Measurements from ENCODE around the gene AP3S2.
"Not testable (repeated sequence)": the region's sequence is repeated elsewhere in the genome, so short reads cannot be mapped to it uniquely, and the experiment has no call there.

AP3S2 gene

DNA sequence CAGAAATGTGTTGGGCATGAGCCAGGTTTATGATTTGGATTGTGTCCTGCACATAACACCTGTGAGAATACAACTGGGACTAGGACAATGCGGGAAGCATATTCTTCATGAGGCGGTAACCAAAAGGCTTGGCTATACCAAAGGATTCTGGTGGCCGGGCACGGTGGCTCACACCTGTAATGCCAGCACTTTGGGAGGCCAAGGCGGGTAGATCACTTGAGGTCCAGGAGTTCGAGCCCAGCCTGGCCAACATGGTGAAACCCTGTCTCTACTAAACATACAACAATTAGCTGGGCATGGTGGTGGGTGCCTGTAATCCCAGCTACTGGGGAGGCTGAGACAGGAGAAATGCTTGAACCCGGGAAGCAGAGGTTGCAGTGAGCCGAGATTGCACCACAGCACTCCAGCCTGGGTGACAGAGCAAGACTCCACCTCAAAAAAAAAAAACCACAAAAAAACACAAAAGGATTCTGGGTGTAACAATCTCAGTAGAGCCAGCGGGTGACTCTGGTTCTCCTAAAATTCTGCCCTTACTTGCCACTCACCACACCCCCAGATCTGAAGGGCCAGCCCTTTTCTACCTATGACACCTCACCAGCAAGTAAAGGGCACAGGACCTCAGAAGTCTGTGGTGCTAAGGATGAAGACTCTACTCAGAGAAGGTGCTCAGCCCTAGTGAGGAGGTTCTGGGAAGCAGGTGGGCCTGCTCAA, 59.2 kb downstream of the AP3S2 start:
- not testable (repeated sequence) for DNase-seq (ENCODE audit: low spot score)

DNA sequence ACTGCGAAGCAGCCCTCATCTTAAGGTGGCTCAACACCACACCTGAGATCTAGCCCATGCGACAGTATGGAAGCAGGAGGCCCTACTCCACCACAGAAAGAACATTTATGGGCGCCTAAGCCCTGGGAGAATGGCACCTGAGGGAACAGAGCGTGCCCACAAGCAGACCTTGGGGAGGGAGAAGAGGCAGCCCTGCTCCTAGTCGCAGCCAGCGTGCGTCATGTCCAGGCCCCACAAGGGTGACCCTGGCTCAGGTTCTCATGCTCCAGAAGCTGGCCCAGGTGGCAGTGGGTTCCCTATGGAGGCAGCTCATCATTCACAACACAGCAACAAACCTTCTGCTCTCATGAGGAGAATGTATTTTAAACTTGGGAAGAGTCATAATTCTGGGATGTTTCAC, 59.8 kb downstream of the AP3S2 start:
- DNase-seq (ENCODE audit: low spot score), result no peak

DNA sequence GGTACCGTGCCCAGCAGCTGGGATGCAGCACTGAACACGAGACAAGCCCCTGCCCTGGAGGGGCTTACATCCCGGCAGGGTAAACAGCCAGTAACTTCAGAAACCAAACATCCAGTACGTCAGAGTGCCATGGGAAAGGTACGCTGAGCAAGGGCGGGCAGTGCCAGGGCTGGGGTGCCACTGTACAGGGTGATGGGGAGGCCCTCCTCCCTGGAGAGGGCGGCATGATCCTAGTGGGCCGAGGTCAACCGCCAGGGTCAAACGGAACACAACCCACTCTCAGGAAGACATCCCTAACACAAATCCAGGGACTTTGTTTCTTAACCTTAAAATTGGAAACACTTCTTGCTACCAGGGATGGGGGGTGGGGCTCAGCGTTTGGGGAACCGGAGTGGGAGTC, 63.2 kb downstream of the AP3S2 start:
- no peak for DNase-seq (ENCODE audit: low spot score)

DNA sequence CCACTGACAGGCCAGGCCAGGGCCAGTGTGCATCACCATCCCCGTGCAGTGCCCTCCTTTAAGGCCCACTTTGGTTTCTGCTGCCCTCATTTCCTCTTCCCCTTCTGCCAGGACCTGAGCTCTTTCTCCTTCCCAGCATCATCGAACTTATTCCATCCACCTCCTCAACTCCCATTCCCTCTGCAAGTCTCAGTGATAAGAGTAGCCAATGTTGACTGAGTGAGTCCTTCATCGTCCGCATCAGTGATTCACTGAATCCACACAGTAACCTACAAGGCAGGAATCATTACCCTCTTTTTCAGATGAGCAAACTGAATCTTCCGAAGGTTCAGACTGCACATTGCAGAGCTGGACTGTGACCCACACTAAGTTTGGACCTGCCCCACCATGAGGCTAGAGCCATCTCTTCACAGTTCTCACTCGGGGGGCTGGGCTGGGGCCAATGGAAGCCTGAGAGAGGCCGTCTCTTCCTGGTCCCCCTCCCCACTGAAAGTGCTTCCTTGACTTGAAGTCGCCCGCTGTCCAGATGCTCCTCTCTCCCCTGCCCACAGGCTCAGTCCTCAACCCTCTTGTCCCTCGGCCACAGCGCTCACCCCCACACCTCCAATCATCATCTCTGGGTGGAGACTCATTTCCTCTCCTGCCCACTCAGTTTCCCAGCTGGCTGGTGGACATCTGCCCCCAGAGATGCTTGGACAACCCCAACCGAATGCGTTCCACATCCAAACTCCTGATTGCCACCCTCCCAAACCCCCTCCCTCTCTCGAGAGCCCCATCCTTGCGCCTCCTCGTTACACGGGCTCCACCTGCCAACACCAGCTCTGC, 64.0 kb downstream of the AP3S2 start:
- no peak for DNase-seq (ENCODE audit: low spot score)

DNA sequence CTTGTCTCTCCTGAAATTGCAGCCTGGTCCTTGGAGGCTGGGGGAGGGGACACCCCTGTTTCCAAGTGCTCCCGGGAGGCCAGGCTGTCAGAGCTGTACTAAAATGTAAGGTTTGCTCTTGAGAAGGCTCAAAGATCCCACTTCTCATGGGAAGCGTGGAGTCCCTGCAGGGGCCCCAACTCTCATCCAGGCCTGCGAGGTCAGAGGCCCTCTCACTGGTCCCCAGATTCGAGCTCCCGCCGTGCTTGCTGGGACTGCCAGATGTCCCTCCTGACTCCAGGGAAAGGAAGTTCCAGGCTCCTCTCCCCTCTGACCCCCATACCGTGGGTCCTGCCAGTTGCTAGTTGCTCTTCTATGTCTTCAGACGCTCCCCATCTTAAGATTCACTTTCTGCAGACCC, 64.6 kb downstream of the AP3S2 start:
- DNase-seq (ENCODE audit: low spot score), result no peak

DNA sequence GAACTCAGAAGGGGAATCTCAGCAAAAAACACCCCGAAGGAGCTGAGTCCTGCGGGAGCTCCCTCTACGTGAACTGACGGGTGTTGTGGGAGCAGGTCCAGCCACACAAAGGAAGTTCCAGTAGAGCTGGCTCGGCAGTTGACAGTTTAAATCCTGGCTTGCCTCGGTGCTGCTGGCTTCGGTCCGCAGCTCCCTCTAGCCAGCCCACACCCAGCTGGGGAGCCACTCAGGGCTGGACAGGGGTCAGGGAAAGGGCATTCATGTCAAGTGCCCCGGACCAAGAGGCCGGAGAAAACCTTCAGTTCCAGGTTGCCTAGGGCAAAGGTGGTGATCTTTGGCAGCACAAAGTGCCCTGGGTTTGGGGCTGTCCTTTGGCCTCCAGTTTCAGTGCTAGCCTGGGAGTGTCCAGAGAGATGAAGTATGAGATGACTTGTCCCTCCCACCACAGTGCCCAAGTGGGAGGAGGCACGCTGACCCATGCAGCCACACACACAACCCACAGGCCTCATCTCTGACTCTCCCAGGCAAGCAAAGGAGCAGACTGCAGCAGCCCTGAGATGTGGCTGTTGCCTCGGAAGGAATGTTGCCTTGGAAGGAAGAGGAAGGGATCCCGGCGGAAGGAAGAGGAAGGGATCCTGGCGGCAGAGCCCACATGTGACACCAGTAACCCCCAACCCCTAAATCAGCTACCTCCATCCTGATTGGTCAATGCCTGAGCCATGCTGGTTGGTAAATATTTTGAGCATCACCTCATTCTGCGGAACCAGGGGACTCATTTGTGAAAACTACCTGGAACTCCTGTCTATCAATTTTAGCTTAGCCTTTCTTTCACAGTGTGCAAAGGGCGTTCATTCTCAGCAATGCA, 65.3 kb downstream of the AP3S2 start:
- DNase-seq (ENCODE audit: low spot score), result no peak

DNA sequence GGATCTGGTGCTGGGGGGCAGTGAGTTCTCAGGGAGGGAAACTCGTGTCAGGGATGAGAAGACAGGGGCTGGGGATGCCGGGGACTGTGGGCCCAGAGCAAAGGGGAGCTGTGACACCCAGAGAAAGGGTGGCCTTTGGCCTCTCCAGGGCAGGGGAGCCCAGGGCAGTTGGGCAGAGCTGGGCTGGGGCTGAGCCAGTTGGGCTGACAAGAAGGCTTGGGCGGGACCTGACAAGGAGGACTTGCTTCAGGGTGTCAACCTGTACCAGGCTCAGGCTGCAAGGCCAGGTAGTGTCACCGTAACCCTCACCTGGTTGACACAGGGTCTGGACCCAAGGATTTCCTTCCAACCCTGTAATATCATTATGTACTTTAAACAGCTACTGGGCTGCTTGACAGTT, 66.0 kb downstream of the AP3S2 start:
- DNase-seq (ENCODE audit: low spot score), result no peak

DNA sequence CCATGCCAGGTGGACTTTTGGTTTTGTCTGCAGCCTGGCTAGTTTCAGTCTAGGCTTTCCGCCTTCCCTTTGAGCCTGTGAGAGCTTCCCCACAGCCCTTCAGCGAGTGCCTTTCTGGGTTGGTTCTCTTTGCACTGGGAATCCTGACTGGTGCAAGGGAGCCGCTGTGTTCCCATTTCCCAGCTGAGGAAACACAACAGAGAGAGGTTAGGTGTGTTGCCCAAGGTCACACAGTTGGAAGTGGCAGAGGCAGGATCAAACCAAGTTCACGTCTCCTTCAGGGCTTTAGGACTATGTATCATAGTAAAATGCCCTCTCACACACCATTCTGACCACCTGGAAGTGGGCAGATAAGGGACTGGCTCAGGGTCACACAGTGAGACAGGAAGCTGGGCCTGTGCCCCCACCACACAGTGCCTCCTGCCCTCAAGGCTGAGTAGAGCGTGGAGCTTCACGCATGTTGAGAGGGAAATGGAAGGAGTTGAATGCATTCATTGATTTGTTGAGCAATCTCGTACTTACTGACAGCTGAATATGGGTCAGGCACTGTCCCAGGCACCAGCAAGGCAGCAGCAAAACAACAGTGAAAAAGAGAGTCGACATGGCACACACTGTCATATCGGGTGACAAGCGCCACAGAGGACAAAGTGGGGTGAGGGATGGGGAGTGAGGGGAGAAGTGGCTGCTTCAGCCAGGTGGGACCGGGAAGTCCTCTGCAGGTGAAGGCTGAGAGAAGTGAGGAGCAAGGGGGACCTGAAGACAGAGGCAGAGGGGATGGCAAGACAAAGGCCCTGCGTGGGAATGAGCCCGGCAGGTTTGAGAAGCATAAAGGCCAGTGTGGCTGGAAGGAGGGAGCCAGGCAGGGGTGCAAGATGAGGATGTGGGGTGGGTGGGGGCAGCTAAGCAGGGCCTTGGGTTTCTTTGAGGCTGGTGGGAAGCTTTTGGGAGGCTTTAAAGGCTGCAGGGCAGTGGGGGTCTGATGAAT, 66.8 kb downstream of the AP3S2 start:
- no peak for DNase-seq (ENCODE audit: low spot score)

DNA sequence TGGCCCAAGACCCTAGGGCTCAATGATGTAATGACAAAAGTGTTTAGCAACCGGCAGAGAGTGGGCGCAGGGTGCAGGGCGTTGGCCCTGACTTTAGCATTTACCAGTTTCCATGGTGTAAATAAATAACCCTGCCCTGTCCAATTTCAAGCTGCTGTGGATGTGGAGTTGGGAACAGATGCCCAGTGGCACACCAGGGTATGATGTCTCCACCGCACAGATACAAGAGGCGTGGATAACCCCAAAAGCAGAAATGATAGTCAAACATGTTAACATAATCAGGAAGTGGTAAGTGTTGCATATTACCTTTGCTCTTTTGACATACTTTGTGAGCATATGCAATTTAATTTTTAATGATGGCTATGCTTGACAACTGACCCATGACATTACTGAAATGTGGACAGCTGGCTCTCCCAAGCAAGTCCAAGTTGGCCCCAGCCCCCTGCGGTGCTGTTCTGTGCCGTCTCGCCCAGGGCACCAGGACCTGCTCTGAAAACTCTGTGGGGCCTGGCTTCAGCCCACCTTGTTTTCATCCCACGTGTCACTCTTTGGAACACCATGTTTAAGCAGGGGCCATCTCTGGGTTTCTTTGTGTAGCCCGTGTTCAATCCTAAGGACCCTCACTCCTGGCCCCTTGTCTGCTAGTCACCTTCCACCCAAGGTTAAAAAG, 68.4 kb downstream of the AP3S2 start:
- DNase-seq (ENCODE audit: low spot score), result no peak

DNA sequence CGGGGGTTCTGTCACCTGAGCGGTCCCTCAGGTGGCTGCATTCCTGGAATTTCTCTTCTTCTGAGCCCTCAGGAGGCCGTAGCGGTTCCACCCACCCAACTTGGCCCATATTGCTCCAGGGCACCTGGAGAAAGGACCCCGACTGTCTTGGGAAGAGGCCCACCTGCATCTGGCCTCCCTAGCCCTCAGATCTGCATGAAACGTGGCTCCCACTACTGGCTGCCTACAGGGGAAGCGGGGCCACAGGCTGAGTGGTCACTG, 69.3 kb downstream of the AP3S2 start:
- DNase-seq (ENCODE audit: low spot score), result no peak

DNA sequence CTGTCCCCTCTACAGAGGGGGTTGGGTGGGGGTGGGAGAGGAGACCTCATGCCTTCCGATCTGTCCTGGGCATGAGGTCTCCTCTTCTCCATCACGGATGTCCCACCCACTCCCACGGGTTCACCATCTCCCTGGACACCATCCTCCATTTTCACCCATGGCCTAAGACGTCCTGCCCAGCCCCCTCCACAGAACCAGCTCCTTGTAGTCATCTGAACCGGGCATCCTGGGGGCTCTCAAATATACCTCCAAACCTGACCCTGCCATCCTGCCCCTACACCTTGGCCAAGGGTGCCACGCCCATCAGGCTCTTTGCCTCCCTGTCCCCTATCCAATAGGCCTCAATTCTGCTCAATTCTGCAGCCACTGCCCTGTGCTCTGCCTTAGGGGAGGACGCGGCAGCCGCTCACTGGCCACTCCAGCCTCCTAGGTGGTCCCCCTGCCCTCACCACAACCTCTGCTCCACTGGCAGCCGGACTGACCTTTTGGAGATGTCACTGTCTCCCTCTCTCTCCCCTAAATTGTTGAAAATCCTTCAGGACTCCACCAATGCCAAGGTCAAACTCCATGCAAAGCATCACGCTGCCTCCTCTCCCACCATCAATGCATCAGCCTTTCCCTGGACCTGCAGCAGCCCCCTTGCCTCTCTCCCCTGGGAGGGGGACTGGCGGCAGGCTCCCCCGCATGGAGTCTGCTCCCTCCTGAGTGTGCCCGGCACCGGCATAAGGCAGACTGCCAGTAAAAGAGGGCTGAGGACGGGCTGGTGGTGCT, 69.8 kb downstream of the AP3S2 start:
- no peak for DNase-seq (ENCODE audit: low spot score)

DNA sequence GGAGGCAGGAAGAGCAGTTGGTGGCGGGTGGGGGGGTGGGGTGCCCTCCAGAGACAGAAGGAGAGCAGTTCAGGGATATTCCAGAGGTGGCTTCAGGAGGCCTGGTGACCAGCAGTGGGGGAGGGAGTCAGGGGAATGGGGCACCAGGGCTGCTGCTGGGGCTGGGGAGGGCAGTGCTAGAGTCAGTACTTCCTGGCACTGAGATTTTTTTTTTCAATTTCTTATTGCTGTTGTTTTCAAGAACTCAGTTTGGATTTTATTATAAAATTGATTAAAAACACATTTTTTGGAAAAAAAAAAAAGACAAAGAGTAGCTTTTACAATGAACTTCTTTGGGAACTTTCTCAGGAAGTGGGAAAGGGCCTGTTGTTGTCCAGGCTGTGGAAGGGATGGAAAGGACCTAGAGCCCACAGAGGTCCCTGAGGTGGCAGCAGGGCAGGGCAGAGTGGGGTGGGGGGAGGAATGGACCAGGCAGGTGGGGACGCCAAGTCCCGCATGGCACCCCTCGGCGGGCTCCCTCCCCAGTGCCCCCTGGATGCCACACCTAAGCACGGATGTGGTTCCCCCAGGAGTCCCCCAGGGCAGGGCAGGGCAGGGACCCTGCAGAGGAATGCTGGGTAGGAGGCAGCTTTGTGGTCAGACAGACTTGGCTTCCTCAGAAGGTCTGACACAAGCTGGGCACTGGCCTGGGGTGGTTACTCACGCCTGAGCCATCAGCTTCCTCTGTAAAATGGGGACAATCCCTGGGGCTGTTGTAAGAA, 70.7 kb downstream of the AP3S2 start:
- no peak for DNase-seq (ENCODE audit: low spot score)

DNA sequence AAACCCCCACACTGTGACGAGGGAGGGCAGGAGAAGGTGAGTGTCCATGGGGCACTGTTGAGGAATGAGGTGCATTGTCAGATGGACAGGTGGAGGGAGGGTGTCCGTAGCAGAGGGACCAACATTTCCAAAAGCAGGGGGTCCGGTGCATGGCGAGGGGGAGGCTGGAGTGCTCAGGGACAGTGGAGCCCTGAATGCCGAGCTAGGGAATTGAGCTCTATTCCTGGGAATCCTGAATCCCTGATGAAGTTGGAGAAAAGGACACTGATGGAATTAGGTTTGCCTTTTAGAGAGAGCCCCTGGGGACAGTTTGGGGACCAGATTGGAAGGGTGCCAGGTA, 71.2 kb downstream of the AP3S2 start:
- DNase-seq (ENCODE audit: low spot score), result no peak

DNA sequence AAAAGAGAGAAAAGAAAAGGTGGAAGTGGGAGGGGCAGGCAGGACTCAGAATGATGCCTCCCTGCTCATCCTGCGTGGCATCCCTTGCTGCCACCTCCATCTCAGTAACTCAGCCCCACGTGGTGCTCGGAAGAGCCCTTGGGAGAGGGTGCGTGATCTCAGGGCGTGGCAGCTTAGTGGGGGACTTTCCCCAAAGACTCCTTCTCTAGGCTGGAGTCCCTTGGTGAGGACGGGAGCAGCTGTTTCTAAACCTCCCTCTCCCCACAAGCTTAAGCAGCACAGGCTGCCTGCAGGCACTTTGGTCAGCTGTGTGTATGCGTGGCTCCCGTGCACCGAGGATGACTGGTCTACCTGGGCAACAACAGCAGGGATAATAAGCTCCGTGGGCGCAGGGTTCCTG, 71.8 kb downstream of the AP3S2 start:
- no peak for DNase-seq (ENCODE audit: low spot score)

DNA sequence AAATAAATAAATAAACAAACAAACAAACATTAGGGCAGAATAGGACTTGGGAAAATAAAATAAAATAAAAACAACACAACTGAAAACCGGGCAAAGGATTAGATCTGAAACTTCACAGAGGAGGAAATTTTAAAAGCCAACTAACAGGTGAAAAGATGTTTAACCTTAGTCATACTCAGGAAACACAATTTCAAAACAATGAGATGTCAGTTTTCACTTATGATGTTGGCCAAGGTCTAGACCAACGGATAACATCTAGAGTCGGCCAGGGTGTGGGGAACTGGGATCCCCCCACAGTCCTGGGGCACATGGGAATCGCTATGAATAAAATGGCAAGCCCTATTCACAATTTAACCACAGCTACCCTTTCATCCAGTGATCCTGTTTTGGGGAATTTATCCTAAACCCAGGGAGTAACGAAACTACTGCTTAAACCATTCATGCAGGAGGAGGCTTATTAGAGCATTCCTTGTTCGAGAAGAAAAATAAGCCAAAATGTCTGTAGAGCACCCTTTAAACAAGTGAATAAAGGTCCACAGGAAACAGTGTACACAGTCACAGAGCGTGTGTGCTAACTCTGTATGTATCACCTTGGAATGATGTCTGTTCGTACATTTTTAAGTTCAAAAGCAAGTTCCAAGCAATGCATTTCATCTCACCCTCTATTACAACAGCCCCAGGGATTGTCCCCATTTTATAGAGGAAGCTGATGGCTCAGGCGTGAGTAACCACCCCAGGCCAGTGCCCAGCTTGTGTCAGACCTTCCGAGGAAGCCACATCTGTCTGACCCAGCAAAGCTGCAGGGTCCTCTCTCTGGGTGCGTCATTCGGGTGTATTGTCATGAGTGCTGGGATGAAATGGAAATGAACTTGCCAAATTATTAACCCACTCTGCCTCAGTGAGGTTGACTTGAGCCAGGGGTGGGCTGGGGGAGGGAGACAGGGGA, 72.9 kb downstream of the AP3S2 start:
- DNase-seq (ENCODE audit: low spot score), result no peak

DNA sequence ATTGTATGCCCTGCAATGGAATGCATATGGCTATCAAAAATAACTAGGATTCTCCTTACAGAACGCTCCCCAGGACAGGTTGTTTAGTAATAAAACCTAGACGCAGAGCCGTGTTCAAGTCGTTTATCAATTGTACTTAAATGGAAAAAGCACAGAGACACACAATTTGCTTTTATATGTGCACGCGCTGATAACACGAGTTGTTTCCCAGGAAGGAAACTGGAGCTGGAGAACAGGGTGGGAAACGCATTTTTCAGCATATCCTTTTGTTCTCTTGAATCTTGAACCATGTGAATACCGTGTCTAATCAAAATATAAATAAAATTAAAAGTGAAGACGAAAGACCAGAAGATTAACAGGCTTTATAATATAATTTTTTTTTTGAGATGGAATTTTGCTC, 75.5 kb downstream of the AP3S2 start:
- no peak for DNase-seq (ENCODE audit: low spot score)

DNA sequence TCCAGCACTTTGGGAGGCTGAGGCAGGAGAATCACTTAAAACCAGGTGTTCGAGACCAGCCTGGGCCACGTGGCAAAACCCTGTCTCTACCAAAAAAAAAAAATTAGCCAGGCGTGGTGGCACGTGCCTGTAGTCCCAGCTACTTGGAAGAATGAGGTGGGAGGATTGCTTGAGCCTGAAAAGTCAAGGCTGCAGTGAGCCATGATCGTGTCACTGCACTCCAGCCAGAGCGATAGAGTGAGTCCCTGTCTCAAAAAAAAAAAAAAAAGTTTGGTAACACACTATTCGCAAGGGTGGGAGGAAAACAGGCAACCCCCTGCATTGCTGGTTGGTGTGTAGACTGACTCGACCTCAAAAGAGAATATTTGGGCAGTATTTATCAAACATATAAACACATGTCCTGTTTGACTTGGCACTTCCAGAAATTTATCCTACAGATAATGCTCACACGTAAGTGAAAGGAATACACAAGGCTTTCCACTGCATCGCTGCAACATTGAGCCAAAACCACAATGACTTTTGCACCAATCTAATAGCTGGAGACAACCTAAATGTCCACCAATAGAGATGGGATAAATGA, 76.0 kb downstream of the AP3S2 start:
- no peak for DNase-seq (ENCODE audit: low spot score)

DNA sequence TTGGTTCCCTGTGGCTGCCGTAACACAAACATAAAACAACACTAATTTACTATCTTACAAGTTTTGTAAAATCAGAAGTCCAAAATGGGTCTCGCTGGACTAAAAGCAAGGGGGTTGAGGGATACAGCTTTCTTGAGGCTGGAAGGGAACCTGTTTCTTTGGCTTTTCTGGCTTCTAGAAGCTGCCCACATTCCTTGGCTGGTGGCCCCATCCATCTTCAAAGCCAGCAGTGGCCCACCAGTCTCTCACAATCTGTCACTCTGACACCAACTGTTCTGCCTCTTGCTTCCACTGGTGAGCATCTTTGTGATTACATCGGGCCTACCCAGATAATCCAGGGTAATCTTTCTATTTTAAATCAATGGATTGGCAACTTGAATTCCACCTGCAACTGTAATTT, 78.0 kb downstream of the AP3S2 start:
- DNase-seq (ENCODE audit: low spot score), result no peak
